ENCODE measurements around the gene C15orf62.

DNA sequence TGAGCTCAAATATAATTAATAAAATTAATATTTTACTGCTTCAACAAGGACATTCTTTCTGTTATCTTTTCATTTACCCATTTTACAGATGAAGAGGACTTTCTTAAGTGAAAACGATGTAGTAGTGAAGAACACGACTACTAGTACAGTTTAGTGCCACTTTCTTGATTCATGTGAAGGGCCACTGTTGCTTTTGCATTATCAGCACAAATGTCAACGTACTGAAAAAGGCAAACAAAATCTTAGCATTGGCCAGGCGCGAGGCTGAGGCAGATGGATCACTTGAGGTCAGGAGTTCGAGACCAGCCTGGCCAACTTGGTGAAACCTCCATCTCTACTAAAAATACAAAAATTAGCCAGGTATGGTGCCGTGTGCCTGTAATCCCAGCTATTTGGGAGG is 49.3 kb downstream of the C15orf62 start:
- TF ChIP-seq POLR2AphosphoS5 (IDR thresholded peaks at IDR 0.05; ENCODE audit: borderline replicate concordance, low read depth, low read length) = no peak
- TF ChIP-seq EZH2 (IDR thresholded peaks at IDR 0.05) = no peak
- TF ChIP-seq FOXP2 (optimal IDR thresholded peaks at IDR 0.05; ENCODE audit: control extremely low read depth, extremely low read length, insufficient read depth) = no peak

Measured in SK-N-MC (cell line).